K562 (cell line): ENCODE data around the gene GNRH2. TPM values are rescaled to one million over a fixed set of nuclear protein-coding genes. Genes with fewer than 3 reads are reported as not detected.

Experiments
- ATAC-seq: fragments of 200-7000 bp; cut with Tn5 transposase; 3 replicates; pipeline ENCODE4 v1.9.1; 2020; ENCODE audit warnings: moderate library complexity
- BruUV-seq: library from RNA; stranded (reverse); fragments of 400-500 nt; replicated peaks from 2 replicates; lab custom pipeline; 2021; lab: Mats Ljungman, UMichigan
- CTCF ChIA-PET: fragments of 300-600 bp; formaldehyde crosslinking; extraction: SDS; loops from one replicate; lab custom pipeline; 2021; ENCODE audit warnings: low intra/inter-chr PET ratio; lab: Yijun Ruan, JAX
- POLR2A ChIA-PET: fragments of 300-600, 350-650 bp; sonication (Branson Sonifier 250); formaldehyde crosslinking; extraction: SDS; loops from one replicate; lab custom pipeline; 2021; ENCODE audit warnings: antibody characterized with exemption, inconsistent platforms; lab: Yijun Ruan, JAX
- DNase-seq, 4 experiments: peaks; one replicate each; pipeline versions ENCODE4 v3.0.0 to v3.0.0-alpha.2; 2011 to 2018; ENCODE audit warnings: low spot score in 3 of 4, mixed read lengths in 3 of 4; ENCODE audit errors: extremely low read depth in 1 of 4
- FAIRE-seq: peaks from 2 replicates; lab custom pipeline; 2011; peaks lifted over from hg19 to GRCh38; lab: Jason Lieb, UNC
- H2AFZ ChIP-seq: 2 replicates; pipeline ENCODE4 v1.6.0; 2011; ENCODE audit warnings: low read depth, low read length, control low read depth, inconsistent platforms
- H3K27ac ChIP-seq: fragments of 200-600 bp; 3 replicates; pipeline ENCODE4 v1.8.0; 2011; ENCODE audit warnings: low read depth, mild to moderate bottlenecking, control low read depth, inconsistent platforms, low read length, moderate library complexity, mixed read lengths; ENCODE audit errors: extremely low read depth
- H3K27me3 ChIP-seq, 2 experiments: fragments of 300-600 bp in 1 of 2; 2 replicates in 1 of 2; 3 replicates in 1 of 2; pipeline versions ENCODE4 v1.6.0 to v1.8.0; 2011; ENCODE audit warnings: inconsistent platforms in 2 of 2, low read length in 2 of 2, mild to moderate bottlenecking in 1 of 2, mixed read lengths in 1 of 2, moderate library complexity in 1 of 2; ENCODE audit not compliant: control insufficient read depth in 2 of 2, insufficient read depth in 2 of 2
- H3K36me3 ChIP-seq: fragments of 300-600 bp; 3 replicates; pipeline ENCODE4 v1.8.0; 2011; ENCODE audit warnings: mild to moderate bottlenecking, low read length, inconsistent platforms; ENCODE audit not compliant: control insufficient read depth, insufficient read depth
- H3K4me1 ChIP-seq, 2 experiments: fragments of 200-600 bp in 1 of 2; replicated peaks in 1 of 2; 2 replicates in 1 of 2; 3 replicates in 1 of 2; pipeline versions ENCODE4 v1.5.1 to v1.8.0; 2011; ENCODE audit warnings: inconsistent platforms in 2 of 2, low read length in 2 of 2, mild to moderate bottlenecking in 1 of 2, mixed read lengths in 1 of 2, moderate library complexity in 1 of 2; ENCODE audit not compliant: control insufficient read depth in 2 of 2, insufficient read depth in 2 of 2
- H3K4me2 ChIP-seq: 2 replicates; pipeline ENCODE4 v1.6.1; 2011; ENCODE audit warnings: low read length, control low read depth, inconsistent platforms, mixed read lengths; ENCODE audit not compliant: insufficient read depth
- H3K4me3 ChIP-seq: fragments of 200-600 bp; sonication (generic), shearing (Covaris generic); 2 replicates; pipeline ENCODE4 v1.5.1; 2016; ENCODE audit warnings: control low read depth, inconsistent platforms
- H3K79me2 ChIP-seq: fragments of 200-600 bp; 3 replicates; pipeline ENCODE4 v1.8.0; 2011; ENCODE audit warnings: low read length, inconsistent platforms; ENCODE audit not compliant: control insufficient read depth, insufficient read depth
- H3K9ac ChIP-seq, 2 experiments: 2 replicates each; pipeline versions ENCODE4 v1.6.0 to v1.6.1; 2011; ENCODE audit warnings: low read depth in 2 of 2, low read length in 2 of 2, control low read depth in 1 of 2, inconsistent platforms in 1 of 2, mild to moderate bottlenecking in 1 of 2, mixed read lengths in 1 of 2; ENCODE audit not compliant: insufficient read depth in 1 of 2
- H3K9me1 ChIP-seq: one replicate; pipeline ENCODE4 v1.6.0; 2011; ENCODE audit warnings: inconsistent platforms, mild to moderate bottlenecking, low read length, moderate library complexity; ENCODE audit not compliant: control insufficient read depth, insufficient read depth
- H3K9me3 ChIP-seq: replicated peaks from 2 replicates; pipeline ENCODE4 v1.5.1; 2011; ENCODE audit warnings: low read depth, low read length, inconsistent platforms; ENCODE audit not compliant: control insufficient read depth, insufficient read depth
- H4K20me1 ChIP-seq: replicated peaks from 2 replicates; pipeline ENCODE4 v1.6.1; 2011; ENCODE audit warnings: low read length, inconsistent platforms, mixed read lengths; ENCODE audit not compliant: control insufficient read depth, insufficient read depth
- L3MBTL2 ChIP-seq: fragments of 450-650 bp; IDR thresholded peaks from 2 replicates; pipeline ENCODE4 v1.6.1; 2016; ENCODE audit warnings: mild to moderate bottlenecking, moderate library complexity
- NFE2 ChIP-seq: IDR thresholded peaks from 2 replicates; pipeline ENCODE4 v1.6.1; 2014; ENCODE audit warnings: antibody characterized with exemption, low read depth
- RBFOX2 ChIP-seq: fragments of 200-400 bp; formaldehyde crosslinking; IDR thresholded peaks from 2 replicates; pipeline ENCODE4 v1.6.1; 2017; ENCODE audit warnings: low read depth, mild to moderate bottlenecking, low read length, moderate library complexity
- RBM14 ChIP-seq: fragments of 200-400 bp; formaldehyde crosslinking; IDR thresholded peaks from 2 replicates; pipeline ENCODE4 v1.6.1; 2018; ENCODE audit warnings: low read depth, mild to moderate bottlenecking, low read length, moderate library complexity, borderline replicate concordance; ENCODE audit not compliant: insufficient read depth
- RCOR1 ChIP-seq, 2 experiments: IDR thresholded peaks; 2 replicates each; pipeline ENCODE4 v1.6.1; 2012; ENCODE audit warnings: low read depth in 2 of 2, low read length in 2 of 2, borderline replicate concordance in 1 of 2, improper control_type of control experiment in 1 of 2
- SNRNP70 ChIP-seq: fragments of 200-400 bp; formaldehyde crosslinking; optimal IDR thresholded peaks from 2 replicates; pipeline ENCODE3; 2017; ENCODE audit warnings: low read depth, low read length
- SUPT5H ChIP-seq: fragments of 450-650 bp; IDR thresholded peaks from 2 replicates; pipeline ENCODE4 v1.6.1; 2016
- TFE3 ChIP-seq: fragments of 450-650 bp; formaldehyde crosslinking; IDR thresholded peaks from 2 replicates; pipeline ENCODE4 v1.4.0; 2020; ENCODE audit warnings: mild to moderate bottlenecking, mixed read lengths
- XRCC5 ChIP-seq: fragments of 200-400 bp; formaldehyde crosslinking; IDR thresholded peaks from 2 replicates; pipeline ENCODE4 v1.6.1; 2017; ENCODE audit warnings: low read depth, mild to moderate bottlenecking, low read length
- ZBTB11 ChIP-seq, 3 experiments: fragments of 200-800 bp in 1 of 3; fragments of 250-450 bp in 1 of 3; fragments of 450-650 bp in 1 of 3; sonication (Bioruptor Pico) in 1 of 3; sonication (Bioruptor generic) in 1 of 3; formaldehyde crosslinking in 1 of 3; IDR thresholded peaks; 2 replicates each; pipeline versions ENCODE4 v1.6.1 to v1.8.0; 2016 to 2022; ENCODE audit warnings: mild to moderate bottlenecking in 2 of 3, missing genetic modification characterization in 2 of 3, missing compliant biosample characterization in 1 of 3, moderate library complexity in 1 of 3
- ZNF140 ChIP-seq: fragments of 250-450 bp; sonication (Bioruptor Pico); IDR thresholded peaks from 2 replicates; pipeline ENCODE4 v1.8.0; 2021; ENCODE audit warnings: moderate library complexity, mild to moderate bottlenecking, inconsistent platforms
- WGBS: fragments of 100-300 bp; shearing (Covaris generic); methylation state at CpG from one replicate; pipeline ENCODE4 v1.1.6; 2016; ENCODE audit warnings: low coverage, mixed read lengths; ENCODE audit not compliant: insufficient coverage; ENCODE audit errors: missing lambda C conversion rate; 5-methylcytosine and 5-hydroxymethylcytosine counted together
- in situ Hi-C: fragments of 300-500 bp; cut with MboI; formaldehyde crosslinking; loops from 4 replicates; pipeline ENCODE4 v1.15.0; 2018; ENCODE audit warnings: inconsistent platforms, mixed read lengths
- intact Hi-C: fragments of 100-400 bp; cut with micrococcal nuclease; formaldehyde crosslinking; loops from 2 replicates; pipeline ENCODE4 v1.14.2; 2022
- polyA plus RNA-seq, 8 experiments: library from polyadenylated mRNA; depleted of rRNA in 4 of 8; stranded (reverse) in 5 of 8; unstranded in 3 of 8; fragments of >200 nt; fragmentation: Nextera tagmentation in 2 of 8; fragmentation: Illumina TruSeq in 1 of 8; extraction: Ambion mirVana in 2 of 8; extraction: Trizol in 1 of 8; gene quantifications; 2 replicates each; pipeline versions ENCODE4 v1.2.1 to v1.2.3, GENCODE V29; 2011 to 2014; ENCODE audit warnings: inconsistent platforms in 1 of 8, missing spikeins in 1 of 8
- total RNA-seq, 7 experiments: library from RNA; depleted of rRNA in 6 of 7; stranded (reverse); fragments of >200 nt in 6 of 7; fragmentation: Illumina TruSeq in 2 of 7; extraction: Trizol in 2 of 7; gene quantifications; 2 replicates each; pipeline versions ENCODE4 v1.2.1 to v1.2.3, GENCODE V29; 2011 to 2021; ENCODE audit warnings: low replicate concordance in 1 of 7
- TF ChIP-seq, protein P1 (sequence below): sonication (generic); IDR thresholded peaks from 2 replicates; pipeline ENCODE4 v1.6.1; 2016

The GNRH2 gene
- total and polyA plus RNA-seq, 9 of the 15 experiments (the other 6 are each of a cell fraction or from before 2014, with no cell fraction given): 0.11 to 0.50 (median 0.24) TPM; not detected in 5

GRCh38 chr20:3092611-3093379, 49.4 kb downstream of the GNRH2 start:
- peaks cover 10 to 23% of the 10 kb centered on the region in 2 experiments; a peak in 4 of 5 replicates for H3K4me1 ChIP-seq
- H3K9ac ChIP-seq: no peak overlapping the region
- H2AFZ ChIP-seq: no peak overlapping the region
- intact Hi-C loops (no loop called here), in situ Hi-C loops (no loop called here)
- ATAC-seq (no peak), FAIRE-seq (no peak), DNase-seq (no peak)
- H3K36me3 ChIP-seq: no peaks in the 10 kb centered on the region
- POLR2A ChIA-PET: no interaction called here
- H3K9me1 ChIP-seq: no peaks in the 10 kb centered on the region
- H4K20me1 ChIP-seq: no peaks in the 10 kb centered on the region
- CTCF ChIA-PET: no interaction called here
- H3K4me2 ChIP-seq: no peak overlapping the region
- WGBS: 85% methylated on average over 12 of the region's 81 CpGs
- H3K79me2 ChIP-seq: no peaks in the 10 kb centered on the region
- TF ChIP-seq ZNF140 (CRISPR knock-in tag) (no peak), NFE2 (no peak), XRCC5 (no peak), RBM14 (no peak), SNRNP70 (no peak), RCOR1 (IDR thresholded peaks at IDR 0.05; ENCODE audit: borderline replicate concordance in 1 of 2, low read depth in 2 of 2, low read length in 2 of 2) (no peak), L3MBTL2 (no peak), ZBTB11 (CRISPR knock-in tag; IDR thresholded peaks at IDR 0.05) (no peak), TFE3 (CRISPR knock-in tag) (no peak), RBFOX2 (no peak), SUPT5H (no peak)
- TF ChIP-seq, protein P1, sequence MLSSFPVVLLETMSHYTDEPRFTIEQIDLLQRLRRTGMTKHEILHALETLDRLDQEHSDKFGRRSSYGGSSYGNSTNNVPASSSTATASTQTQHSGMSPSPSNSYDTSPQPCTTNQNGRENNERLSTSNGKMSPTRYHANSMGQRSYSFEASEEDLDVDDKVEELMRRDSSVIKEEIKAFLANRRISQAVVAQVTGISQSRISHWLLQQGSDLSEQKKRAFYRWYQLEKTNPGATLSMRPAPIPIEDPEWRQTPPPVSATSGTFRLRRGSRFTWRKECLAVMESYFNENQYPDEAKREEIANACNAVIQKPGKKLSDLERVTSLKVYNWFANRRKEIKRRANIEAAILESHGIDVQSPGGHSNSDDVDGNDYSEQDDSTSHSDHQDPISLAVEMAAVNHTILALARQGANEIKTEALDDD: no peak
- no peaks in the 10 kb centered on the region for H3K9me3 ChIP-seq
- no TSS peak for BruUV-seq
- H3K4me3 ChIP-seq: no peak overlapping the region
- no peaks in the 10 kb centered on the region for H3K27me3 ChIP-seq
- no peak overlapping the region for H3K27ac ChIP-seq
